ENCODE results near the gene ELMO1. TPM values are rescaled to one million over a fixed set of nuclear protein-coding genes. Genes with fewer than 3 reads are reported as not detected.

Gene ELMO1
- total RNA-seq, 1 experiment from 2014 or later: not detected

DNA sequence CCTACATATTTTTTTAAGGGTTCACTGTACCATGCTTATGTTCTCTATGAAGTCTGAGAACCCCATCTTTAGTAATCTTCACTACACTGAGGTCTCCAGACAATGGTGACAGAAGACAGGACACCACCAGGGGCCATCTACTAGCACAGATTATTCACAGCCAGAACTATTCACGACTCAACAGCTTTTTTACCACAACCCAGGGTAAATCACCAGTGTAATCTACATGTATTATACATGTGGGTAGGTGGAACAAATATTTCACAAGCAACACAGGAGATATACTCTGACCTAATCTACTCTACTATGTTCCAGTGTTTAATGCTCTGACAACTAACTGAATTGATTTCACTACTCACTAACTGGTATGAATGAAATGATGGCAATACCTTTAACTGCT lies 136.1 kb downstream of the ELMO1 start:
- Histone ChIP-seq H3K9me3 (ENCODE audit: low read depth, low read length, poor library complexity, severe bottlenecking) (no peaks in the 10 kb centered on the region), H3K36me3 (ENCODE audit: insufficient read depth, low read length, poor library complexity, severe bottlenecking) (no peaks in the 10 kb centered on the region), H3K4me1 (ENCODE audit: insufficient read depth, low read length, poor library complexity, severe bottlenecking) (no peaks in the 10 kb centered on the region), H3K27ac (ENCODE audit: low read depth, low read length, poor library complexity, severe bottlenecking) (no peak overlapping the region), H3K4me3 (ENCODE audit: low read depth, low read length, poor library complexity, severe bottlenecking) (no peak overlapping the region), H3K27me3 (replicated peaks; ENCODE audit: insufficient read depth, low read depth, low read length, poor library complexity) (no peaks in the 10 kb centered on the region)
- no peak for TF ChIP-seq EZH2 (IDR thresholded peaks at IDR 0.05; ENCODE audit: borderline replicate concordance, low read depth, low read length, poor library complexity, severe bottlenecking)
- TF ChIP-seq, protein P1, sequence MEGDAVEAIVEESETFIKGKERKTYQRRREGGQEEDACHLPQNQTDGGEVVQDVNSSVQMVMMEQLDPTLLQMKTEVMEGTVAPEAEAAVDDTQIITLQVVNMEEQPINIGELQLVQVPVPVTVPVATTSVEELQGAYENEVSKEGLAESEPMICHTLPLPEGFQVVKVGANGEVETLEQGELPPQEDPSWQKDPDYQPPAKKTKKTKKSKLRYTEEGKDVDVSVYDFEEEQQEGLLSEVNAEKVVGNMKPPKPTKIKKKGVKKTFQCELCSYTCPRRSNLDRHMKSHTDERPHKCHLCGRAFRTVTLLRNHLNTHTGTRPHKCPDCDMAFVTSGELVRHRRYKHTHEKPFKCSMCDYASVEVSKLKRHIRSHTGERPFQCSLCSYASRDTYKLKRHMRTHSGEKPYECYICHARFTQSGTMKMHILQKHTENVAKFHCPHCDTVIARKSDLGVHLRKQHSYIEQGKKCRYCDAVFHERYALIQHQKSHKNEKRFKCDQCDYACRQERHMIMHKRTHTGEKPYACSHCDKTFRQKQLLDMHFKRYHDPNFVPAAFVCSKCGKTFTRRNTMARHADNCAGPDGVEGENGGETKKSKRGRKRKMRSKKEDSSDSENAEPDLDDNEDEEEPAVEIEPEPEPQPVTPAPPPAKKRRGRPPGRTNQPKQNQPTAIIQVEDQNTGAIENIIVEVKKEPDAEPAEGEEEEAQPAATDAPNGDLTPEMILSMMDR (conservative IDR thresholded peaks at IDR 0.05; ENCODE audit: low read depth, low read length): no peak
- ChIA-PET CTCF (no interaction called here), POLR2A (ENCODE audit: low non-redundant PET) (no interaction called here)
- DNase-seq (ENCODE audit: low spot score): no peak
- intact Hi-C loops (cut with micrococcal nuclease; ENCODE audit: unreplicated experiment): no loop called here
- no TSS peak for BruUV-seq (replicated peaks)

DNA sequence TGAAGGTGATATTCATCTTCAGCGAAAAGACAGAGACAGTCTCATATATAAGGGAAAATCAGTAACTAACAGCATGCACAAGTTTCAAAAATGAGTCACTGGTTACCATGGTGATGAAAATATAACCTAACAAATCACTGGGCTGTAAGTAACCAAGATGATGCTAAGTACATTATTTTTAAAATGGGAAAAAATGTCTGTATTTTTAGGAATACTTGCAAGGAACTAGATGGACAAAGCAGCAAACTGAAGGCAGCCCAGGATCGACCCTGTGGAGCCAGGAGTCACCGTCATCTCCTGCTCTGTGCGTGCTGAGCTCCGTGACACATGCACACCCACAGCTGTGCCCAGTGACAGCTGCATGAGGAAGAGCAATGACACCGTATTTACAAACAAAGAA lies 137.3 kb downstream of the ELMO1 start:
- no TSS peak for BruUV-seq (replicated peaks)
- Histone ChIP-seq H3K27ac (ENCODE audit: low read depth, low read length, poor library complexity, severe bottlenecking) (no peak overlapping the region), H3K9me3 (ENCODE audit: low read depth, low read length, poor library complexity, severe bottlenecking) (no peaks in the 10 kb centered on the region), H3K36me3 (ENCODE audit: insufficient read depth, low read length, poor library complexity, severe bottlenecking) (no peaks in the 10 kb centered on the region), H3K27me3 (replicated peaks; ENCODE audit: insufficient read depth, low read depth, low read length, poor library complexity) (no peaks in the 10 kb centered on the region), H3K4me1 (ENCODE audit: insufficient read depth, low read length, poor library complexity, severe bottlenecking) (no peaks in the 10 kb centered on the region), H3K4me3 (ENCODE audit: low read depth, low read length, poor library complexity, severe bottlenecking) (no peak overlapping the region)
- DNase-seq (ENCODE audit: low spot score): no peak
- ChIA-PET CTCF (no interaction called here), POLR2A (ENCODE audit: low non-redundant PET) (no interaction called here)
- intact Hi-C loops (cut with micrococcal nuclease; ENCODE audit: unreplicated experiment): no loop called here
- TF ChIP-seq, protein P1 (conservative IDR thresholded peaks at IDR 0.05; ENCODE audit: low read depth, low read length): no peak
- TF ChIP-seq EZH2 (IDR thresholded peaks at IDR 0.05; ENCODE audit: borderline replicate concordance, low read depth, low read length, poor library complexity, severe bottlenecking): no peak

DNA sequence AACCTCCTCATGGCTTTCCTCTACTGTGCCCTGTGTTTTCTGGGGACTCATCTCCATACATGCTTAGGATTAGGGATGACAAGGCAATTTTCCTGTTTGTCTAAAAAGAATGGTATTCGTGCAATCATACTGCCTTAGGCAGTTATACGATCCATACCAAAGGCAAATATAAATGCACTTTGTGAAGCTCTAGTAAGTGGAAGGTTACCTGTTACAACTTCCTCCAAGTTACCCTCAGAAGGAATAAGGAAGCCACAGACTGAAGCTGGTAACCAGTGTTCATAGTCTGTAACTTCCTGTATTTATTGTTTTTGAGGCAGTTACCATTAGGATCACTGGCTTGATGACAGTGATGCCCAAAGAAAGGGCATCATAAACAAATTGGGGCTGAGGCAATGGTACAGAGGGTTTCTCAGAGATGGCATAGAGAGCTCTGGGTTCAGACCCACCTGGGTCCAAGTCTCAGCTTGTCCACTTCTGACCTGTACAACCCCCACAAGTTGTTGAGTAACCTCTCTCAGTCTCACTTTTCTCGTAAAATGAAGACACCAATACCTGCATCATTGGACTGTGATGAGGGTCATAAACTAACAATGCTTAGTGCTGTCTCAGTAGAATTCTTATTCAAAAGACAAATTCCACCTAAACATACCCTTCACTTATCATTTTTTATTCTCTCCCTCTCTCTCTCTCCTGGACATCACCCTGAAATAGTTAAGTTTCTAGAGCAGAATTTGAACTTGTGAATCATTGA lies 138.2 kb downstream of the ELMO1 start:
- no peak for DNase-seq (ENCODE audit: low spot score)
- Histone ChIP-seq H3K9me3 (ENCODE audit: low read depth, low read length, poor library complexity, severe bottlenecking) (no peaks in the 10 kb centered on the region), H3K4me1 (ENCODE audit: insufficient read depth, low read length, poor library complexity, severe bottlenecking) (no peaks in the 10 kb centered on the region), H3K36me3 (ENCODE audit: insufficient read depth, low read length, poor library complexity, severe bottlenecking) (no peaks in the 10 kb centered on the region), H3K4me3 (ENCODE audit: low read depth, low read length, poor library complexity, severe bottlenecking) (no peak overlapping the region), H3K27me3 (replicated peaks; ENCODE audit: insufficient read depth, low read depth, low read length, poor library complexity) (no peaks in the 10 kb centered on the region), H3K27ac (ENCODE audit: low read depth, low read length, poor library complexity, severe bottlenecking) (no peak overlapping the region)
- ChIA-PET CTCF (no interaction called here), POLR2A (ENCODE audit: low non-redundant PET) (no interaction called here)
- BruUV-seq (replicated peaks): no TSS peak
- no peak for TF ChIP-seq EZH2 (IDR thresholded peaks at IDR 0.05; ENCODE audit: borderline replicate concordance, low read depth, low read length, poor library complexity, severe bottlenecking)
- TF ChIP-seq, protein P1 (conservative IDR thresholded peaks at IDR 0.05; ENCODE audit: low read depth, low read length): no peak
- intact Hi-C loops (cut with micrococcal nuclease; ENCODE audit: unreplicated experiment): no loop called here

All from A673 (cell line).